ENCODE measurements around the gene BMERB1.

The BMERB1 gene

DNA sequence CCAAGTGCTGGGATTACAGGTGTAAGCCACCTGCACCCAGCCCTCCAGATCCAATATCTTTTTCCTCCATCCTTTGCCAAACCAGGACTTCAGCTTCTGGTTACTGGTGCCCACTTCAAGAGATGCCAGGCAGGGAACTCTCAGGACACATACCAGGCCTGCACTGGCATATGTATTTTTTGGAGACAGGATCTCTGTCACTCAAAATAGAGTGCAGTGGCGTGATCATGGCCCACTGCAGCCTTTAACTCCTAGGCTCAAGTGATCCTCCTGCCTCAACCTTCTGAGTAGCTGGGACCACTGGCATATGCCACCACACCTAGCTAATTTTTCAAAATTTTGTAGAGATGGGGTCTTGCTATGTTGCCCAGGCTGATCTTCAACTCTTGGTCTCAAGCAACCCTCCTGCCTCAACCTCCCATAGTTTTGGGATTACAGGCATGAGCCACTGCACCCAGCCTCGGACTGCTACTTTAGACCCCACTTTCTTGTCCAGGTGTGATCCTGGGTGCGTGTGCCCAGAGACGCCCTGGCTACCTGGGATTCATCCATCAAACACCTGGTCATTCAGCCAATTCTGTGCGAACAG is 55.8 kb downstream of the BMERB1 start:
- Mint-ChIP-seq H3K36me3 (no peaks in the 10 kb centered on the region), H3K27ac (peak overlapping the region; percentile 90), H3K4me1 (ENCODE audit: low read depth) (peaks cover 42% of the 10 kb centered on the region), H3K27me3 (no peaks in the 10 kb centered on the region), H3K4me3 (peak overlapping the region; percentile 64), H3K9me3 (ENCODE audit: low read depth) (no peaks in the 10 kb centered on the region)

DNA sequence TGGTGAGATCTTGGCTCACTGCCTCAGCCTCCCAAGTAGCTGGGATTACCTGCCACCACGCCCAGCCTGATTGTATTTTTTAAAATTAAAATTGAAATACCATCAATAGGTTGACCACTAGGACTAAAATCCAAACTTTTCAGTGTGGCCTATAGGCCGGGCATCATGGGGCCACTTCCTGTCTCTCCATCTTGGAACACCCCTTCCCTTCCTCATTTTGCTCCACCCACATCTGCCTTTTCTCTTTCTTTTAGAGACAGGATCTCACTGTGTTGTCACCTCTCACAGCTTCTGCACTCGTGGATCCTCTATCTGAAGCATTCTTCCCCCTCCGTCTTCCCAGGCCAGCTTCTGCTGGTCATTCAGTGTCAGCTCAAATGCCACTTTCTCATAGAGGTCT is 57.0 kb downstream of the BMERB1 start:
- no peaks in the 10 kb centered on the region for H3K36me3 Mint-ChIP-seq
- no peaks in the 10 kb centered on the region for H3K9me3 Mint-ChIP-seq (ENCODE audit: low read depth)
- H3K4me3 Mint-ChIP-seq = no peak overlapping the region
- peaks cover 42% of the 10 kb centered on the region for H3K4me1 Mint-ChIP-seq (ENCODE audit: low read depth)
- H3K27ac Mint-ChIP-seq = peak overlapping the region; percentile 83
- no peaks in the 10 kb centered on the region for H3K27me3 Mint-ChIP-seq

DNA sequence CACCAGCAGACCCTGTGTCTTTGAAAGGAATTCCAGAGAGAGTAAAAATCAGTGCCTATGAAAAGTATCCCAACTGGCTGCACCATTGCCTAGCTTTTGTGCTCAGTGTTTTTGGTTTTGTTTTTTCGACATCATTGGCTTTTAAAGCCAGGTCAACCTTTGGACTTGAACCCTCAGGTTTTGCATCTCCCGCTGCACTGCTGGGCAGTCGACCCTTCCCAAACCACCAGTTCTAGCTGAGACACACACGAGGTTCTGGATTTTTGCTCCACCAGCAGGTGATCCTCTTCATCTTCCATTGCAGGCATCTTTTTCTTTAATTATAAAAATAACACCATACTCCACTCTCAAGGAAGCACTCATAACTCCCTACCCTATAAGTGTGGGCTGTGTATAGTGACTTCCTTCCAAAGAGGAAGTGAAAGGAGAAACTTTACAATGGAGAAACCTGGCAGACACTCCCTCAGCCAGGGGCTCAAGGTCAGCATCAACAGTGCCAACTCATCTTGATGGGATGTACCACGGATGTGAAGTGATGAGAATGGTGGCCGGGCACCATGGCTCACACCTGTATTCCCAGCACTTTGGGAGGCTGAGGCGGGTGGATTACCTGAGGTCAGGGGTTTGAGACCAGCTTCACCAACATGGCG is 57.8 kb downstream of the BMERB1 start:
- Mint-ChIP-seq H3K4me3 (no peak overlapping the region), H3K9me3 (ENCODE audit: low read depth) (no peaks in the 10 kb centered on the region), H3K4me1 (ENCODE audit: low read depth) (peaks cover 44% of the 10 kb centered on the region), H3K27ac (peak overlapping the region; percentile 83), H3K27me3 (no peaks in the 10 kb centered on the region), H3K36me3 (no peaks in the 10 kb centered on the region)

DNA sequence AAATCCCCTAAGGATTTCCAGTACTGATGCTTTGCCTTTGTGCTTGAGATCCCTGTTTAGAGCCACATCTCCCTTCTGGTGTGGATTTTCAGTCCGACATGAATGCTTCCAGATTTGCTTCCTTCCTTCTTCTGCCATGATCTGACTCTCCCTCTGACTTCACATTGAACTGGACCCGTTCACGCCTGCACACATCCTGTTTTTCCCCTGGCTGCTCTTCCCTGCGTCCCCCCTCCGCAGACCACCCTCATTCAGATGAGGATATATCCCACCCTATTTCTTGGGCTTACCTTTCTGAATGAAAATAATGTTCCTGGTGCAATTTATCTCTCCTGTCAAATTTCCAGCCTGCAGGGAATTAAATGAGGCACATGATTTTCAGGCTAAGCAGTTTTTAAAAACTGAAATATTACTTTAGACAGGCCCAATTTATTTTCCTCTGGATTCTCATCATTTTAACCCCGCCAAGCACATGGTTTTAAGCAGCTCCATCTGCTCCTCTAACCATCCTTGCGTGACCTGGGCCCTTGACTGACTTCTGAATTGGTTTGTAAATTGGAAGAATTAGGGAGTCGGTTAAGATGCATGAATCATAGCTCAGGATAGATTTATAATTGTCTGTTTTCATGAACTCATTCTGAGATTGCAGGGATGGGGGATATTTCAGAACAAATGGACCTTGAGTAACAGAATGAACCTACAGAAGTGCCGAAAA is 59.2 kb downstream of the BMERB1 start:
- peaks cover 45% of the 10 kb centered on the region for H3K4me1 Mint-ChIP-seq (ENCODE audit: low read depth)
- H3K9me3 Mint-ChIP-seq (ENCODE audit: low read depth) = no peaks in the 10 kb centered on the region
- H3K27ac Mint-ChIP-seq = peak overlapping the region; percentile 91
- H3K27me3 Mint-ChIP-seq = no peaks in the 10 kb centered on the region
- no peaks in the 10 kb centered on the region for H3K36me3 Mint-ChIP-seq
- peak overlapping the region; percentile 46 for H3K4me3 Mint-ChIP-seq

DNA sequence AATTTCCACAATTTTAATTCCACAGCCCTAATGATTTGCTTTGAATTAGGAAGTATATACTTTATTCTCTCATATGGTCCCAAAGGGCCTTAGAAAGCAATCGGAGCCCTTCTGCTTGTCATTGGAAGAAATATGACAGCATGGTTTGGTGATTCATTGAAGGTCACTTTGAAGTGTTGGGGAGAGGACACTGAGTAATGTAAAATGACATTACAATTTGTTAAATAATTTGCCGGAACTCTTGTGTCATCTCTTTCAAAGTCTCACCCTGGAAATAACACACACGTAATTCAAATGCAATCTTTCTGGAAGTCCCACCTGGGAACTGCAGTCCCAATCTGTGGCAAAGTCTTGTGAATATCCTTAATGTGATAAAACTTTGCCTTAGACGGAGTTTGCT is 59.8 kb downstream of the BMERB1 start:
- H3K4me3 Mint-ChIP-seq = peak overlapping the region; percentile 46
- no peaks in the 10 kb centered on the region for H3K36me3 Mint-ChIP-seq
- peaks cover 40% of the 10 kb centered on the region for H3K4me1 Mint-ChIP-seq (ENCODE audit: low read depth)
- peak overlapping the region; percentile 91 for H3K27ac Mint-ChIP-seq
- no peaks in the 10 kb centered on the region for H3K27me3 Mint-ChIP-seq
- H3K9me3 Mint-ChIP-seq (ENCODE audit: low read depth) = no peaks in the 10 kb centered on the region

DNA sequence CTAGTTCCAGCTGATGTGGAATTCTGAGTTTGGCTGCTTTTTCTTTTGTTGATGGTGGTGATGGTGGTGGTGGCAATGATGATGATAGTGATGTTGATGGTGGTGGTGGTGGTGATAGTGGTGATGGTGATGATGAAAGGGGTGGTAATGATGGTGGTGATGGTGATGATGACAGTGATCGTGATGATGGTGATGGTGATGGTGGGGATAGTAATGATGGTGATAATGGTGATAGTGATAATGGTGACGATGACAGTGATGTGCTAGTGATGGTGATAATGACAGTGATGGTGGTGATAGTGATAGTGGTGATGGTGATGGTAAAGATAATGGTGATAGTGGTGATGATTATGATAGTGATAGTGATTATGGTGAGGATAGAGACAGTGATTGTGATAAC is 61.5 kb downstream of the BMERB1 start:
- no peaks in the 10 kb centered on the region for H3K36me3 Mint-ChIP-seq
- H3K4me1 Mint-ChIP-seq (ENCODE audit: low read depth) = peaks cover 30% of the 10 kb centered on the region
- no peaks in the 10 kb centered on the region for H3K9me3 Mint-ChIP-seq (ENCODE audit: low read depth)
- no peak overlapping the region for H3K27ac Mint-ChIP-seq
- no peak overlapping the region for H3K4me3 Mint-ChIP-seq
- no peaks in the 10 kb centered on the region for H3K27me3 Mint-ChIP-seq

DNA sequence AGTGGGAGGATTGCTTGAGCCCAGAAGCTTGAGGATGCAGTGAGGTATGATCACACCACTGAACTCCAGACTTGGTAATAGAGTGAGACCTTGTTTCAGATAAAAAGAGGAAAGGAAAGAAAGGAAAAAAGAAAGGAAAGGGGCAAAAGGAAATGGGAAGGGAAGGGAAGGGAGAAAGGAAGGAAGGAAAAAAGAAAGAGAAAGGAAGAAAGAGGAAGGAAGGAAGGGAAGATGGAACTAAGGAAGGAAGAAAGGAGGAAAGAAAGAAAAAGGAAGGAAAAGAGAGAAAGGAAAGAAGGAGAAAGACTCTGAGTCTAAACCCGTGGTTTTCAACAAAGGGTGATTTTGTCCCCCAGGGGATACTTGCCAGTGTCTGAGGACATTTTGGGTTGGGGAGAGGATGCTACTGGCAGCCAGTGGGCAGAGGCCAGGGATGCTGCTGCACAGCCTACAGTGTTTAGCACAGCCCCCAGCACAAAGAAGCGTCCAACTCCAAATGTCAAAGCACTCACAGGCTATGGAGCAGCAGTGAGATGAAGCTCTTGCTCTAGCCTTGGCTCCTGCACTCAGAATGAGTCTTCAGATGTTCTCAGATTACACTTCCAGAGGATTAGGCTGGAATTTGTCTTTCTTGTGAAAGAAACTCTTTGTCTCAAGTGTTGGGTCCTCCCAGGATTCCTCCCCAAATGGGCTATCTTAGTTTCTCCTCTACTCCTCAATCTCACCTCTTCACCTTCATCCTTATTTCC is 64.2 kb downstream of the BMERB1 start:
- Mint-ChIP-seq H3K4me1 (ENCODE audit: low read depth) (peaks cover 16% of the 10 kb centered on the region), H3K36me3 (no peaks in the 10 kb centered on the region), H3K9me3 (ENCODE audit: low read depth) (no peaks in the 10 kb centered on the region), H3K27me3 (no peaks in the 10 kb centered on the region), H3K4me3 (no peak overlapping the region), H3K27ac (peak overlapping the region; percentile 5)

DNA sequence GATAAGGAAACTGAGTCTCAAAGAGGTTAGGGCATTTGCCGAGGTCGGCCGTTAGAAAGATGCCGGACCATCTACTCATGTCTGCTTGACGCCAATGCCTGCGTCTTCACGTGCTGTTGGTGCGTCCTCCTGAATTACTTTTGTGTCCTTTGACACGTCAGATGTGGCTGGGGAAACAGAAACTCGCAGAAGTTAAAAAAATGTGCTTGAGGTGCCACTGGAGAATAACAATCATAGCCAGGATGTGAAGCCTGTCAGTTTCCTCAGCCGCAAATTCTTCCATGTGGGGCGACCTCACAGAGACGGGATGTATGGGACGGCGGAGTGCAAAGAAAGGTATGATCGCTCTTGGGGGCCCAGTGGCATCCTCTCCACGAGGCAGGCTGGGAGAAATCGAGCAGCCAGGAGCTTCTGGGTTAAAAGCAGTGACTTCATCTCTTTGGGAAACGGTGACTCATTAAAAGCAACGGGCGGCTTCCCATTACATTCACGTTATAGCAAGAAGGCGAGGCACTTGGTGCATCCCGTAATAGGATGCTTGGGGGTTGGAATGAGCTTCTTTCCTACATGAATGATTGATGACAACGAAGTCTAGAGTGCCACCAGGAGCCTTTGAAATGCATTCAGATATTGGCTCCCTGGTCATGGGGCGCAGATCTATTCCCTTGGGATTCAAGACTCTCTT is 67.8 kb downstream of the BMERB1 start:
- Mint-ChIP-seq H3K27me3 (no peaks in the 10 kb centered on the region), H3K36me3 (no peaks in the 10 kb centered on the region), H3K9me3 (ENCODE audit: low read depth) (no peaks in the 10 kb centered on the region), H3K4me3 (no peak overlapping the region), H3K27ac (no peak overlapping the region), H3K4me1 (ENCODE audit: low read depth) (peaks cover 4% of the 10 kb centered on the region)

DNA sequence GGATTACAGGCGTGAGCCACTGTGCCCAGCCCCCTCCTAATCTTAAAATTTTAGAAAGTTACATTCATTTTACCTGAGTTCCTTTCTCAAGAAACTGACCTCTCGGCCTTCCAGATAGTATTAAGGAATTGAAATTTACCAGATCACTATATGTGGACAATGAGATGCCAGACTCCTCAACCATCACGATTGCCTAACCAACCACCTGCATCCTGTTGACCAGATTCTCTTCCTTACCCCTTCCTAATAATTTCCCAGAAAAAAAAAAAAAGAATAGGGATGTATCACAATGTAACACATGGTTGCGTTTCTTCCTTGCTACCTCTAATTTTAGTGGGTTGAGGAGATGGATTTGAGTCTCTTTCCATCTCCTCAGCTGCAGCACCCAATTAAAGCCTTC is 72.1 kb downstream of the BMERB1 start:
- Mint-ChIP-seq H3K27me3 (no peaks in the 10 kb centered on the region), H3K4me3 (no peak overlapping the region), H3K36me3 (no peaks in the 10 kb centered on the region), H3K9me3 (ENCODE audit: low read depth) (no peaks in the 10 kb centered on the region), H3K4me1 (ENCODE audit: low read depth) (peaks cover 20% of the 10 kb centered on the region), H3K27ac (no peak overlapping the region)

DNA sequence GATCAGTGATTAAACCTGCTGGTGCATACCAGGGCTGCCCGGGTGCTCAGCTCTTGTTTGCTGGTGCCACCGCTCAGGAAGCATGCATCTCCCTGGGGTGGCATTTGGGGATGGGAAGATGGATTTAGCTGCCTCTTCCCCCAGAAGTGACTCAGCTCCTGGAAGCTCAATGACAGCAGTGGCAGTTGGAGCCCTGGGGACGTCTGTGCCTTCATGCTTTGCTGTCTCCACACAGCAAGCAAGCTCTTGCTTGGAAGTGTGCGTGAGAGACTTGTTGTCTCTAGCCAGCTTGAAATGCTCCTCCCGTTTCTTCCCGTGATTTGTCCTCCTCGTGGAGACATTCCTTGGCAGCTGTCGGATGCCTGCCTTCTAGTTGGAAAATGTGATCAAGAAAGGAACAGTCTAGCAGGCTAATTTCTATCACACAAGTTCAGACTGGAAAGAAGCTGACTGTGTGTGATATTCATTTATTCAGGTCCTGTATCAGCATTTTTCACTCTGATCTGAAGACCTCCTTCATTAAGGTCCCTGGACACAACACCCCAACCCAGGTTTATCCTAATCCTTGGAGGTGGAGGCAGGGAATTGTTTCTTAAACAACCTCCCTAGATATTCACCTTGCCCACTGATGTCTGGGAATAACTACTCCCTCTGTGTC is 73.0 kb downstream of the BMERB1 start:
- no peaks in the 10 kb centered on the region for H3K36me3 Mint-ChIP-seq
- no peak overlapping the region for H3K4me3 Mint-ChIP-seq
- H3K27ac Mint-ChIP-seq = no peak overlapping the region
- no peaks in the 10 kb centered on the region for H3K27me3 Mint-ChIP-seq
- H3K9me3 Mint-ChIP-seq (ENCODE audit: low read depth) = no peaks in the 10 kb centered on the region
- peaks cover 20% of the 10 kb centered on the region for H3K4me1 Mint-ChIP-seq (ENCODE audit: low read depth)

DNA sequence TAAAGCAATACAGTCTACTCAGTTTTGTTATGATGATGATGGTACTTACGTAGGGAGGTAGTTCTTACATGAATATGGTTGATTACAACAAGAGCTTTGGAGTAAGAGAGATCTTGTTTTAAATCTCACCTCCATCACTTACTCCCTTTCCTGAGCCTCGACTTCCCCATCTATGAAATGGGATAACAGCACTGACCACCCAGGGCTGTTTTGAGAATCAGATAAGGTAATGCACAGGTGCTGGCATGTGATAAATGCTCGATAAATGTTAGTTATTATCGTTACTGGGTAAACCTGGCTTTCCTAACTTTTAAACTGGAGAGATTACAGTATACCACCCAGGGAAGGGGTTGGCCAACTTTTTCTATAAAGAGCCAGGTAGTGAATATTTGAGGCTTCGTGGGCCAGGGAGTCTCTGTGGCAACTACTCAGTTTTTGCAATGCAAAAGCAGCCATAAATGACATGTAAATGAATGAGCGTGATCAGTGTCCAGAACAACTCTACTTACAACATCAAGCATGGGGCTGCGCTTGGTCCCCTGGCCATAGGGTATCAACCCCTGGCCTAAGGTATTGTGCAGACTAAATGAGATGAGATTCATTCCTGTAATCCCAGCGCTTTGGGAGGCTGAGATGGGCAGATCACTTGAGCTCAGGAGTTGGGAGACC is 73.7 kb downstream of the BMERB1 start:
- Mint-ChIP-seq H3K36me3 (no peaks in the 10 kb centered on the region), H3K27me3 (no peaks in the 10 kb centered on the region), H3K4me1 (ENCODE audit: low read depth) (peaks cover 20% of the 10 kb centered on the region), H3K9me3 (ENCODE audit: low read depth) (no peaks in the 10 kb centered on the region), H3K4me3 (no peak overlapping the region), H3K27ac (no peak overlapping the region)

DNA sequence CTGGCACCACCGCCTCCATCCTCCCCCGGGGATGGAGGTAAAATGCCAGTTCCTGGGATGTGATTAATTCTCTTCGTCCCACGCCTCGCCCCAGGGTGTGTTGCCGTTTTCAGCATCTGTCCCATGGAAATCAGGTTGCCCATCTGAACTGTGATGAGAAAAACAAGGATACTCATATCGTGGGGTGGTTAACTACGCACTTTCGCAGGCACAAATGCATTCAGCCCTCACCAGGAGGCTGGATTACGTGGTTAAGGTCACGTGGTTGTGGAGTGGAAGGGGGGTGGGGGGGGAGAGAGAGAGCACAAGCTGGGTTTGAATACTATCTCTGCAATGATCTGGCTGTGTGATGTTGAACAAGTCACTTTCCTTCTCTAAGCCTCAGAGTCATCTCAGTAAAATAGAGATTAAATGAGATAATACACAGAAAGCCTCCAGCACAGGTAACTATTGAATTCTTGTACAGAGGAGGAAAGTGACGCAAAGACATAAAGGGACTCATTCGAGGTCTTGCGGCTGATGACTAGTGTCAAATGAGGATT is 74.7 kb downstream of the BMERB1 start:
- H3K4me3 Mint-ChIP-seq = no peak overlapping the region
- no peaks in the 10 kb centered on the region for H3K36me3 Mint-ChIP-seq
- H3K27ac Mint-ChIP-seq = no peak overlapping the region
- no peaks in the 10 kb centered on the region for H3K9me3 Mint-ChIP-seq (ENCODE audit: low read depth)
- H3K4me1 Mint-ChIP-seq (ENCODE audit: low read depth) = peaks cover 20% of the 10 kb centered on the region
- H3K27me3 Mint-ChIP-seq = no peaks in the 10 kb centered on the region

DNA sequence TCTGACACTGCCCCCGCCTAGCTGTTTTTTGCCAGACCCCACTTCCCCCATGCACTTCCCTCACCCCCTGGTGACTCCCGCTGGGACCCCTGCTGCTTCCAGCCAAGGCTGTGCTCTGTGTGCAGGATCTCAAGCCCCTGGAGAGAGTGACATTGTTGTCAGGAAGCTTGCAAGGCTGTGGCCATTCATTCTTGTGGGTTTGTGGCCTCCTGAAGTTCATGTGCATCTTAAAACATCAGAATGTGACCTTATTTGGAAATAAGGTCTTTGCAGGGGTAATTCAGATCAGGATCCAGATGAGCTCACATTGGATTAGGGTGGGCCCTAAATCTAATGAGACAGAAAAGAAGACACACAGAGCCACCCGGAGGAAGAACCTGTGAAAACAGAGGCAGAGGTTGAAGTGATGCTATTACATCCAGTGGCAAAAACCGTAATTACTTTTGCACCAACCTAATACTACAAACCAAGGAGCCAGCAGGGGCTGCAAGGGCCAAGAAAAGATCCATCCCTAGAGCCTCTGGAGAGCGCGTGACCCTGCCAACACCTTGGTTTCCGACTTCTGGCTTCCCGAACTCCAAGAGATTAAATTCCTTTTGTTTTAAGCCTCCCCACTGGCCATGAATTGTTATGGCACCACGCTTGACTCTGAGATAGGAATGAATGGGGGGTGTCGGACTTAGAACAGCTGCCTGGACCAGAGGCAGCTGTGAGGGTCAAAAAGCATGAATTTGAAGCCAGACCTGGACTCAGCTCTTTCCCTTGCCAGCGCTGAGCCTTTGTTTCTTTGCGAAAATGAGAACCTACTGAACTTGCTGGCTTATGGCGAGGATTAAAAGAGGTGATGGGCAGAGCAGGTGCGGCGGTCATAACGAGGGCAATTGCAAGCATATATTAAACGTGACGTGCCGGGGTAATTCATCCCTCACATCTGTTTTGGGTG is 75.5 kb downstream of the BMERB1 start:
- Mint-ChIP-seq H3K36me3 (no peaks in the 10 kb centered on the region), H3K4me3 (no peak overlapping the region), H3K4me1 (ENCODE audit: low read depth) (peaks cover 20% of the 10 kb centered on the region), H3K27me3 (no peaks in the 10 kb centered on the region), H3K9me3 (ENCODE audit: low read depth) (no peaks in the 10 kb centered on the region), H3K27ac (no peak overlapping the region)

Data from activated naive CD8-positive, alpha-beta T cell (primary cell).